HG03439 (cell line): ENCODE measurements around the gene CDK14.
"Not testable (repeated sequence)": the region's sequence is repeated elsewhere in the genome, so short reads cannot be mapped to it uniquely, and the experiment has no call there.

ENCODE experiments used
- ATAC-seq: cut with Tn5 transposase; IDR thresholded peaks from one replicate; pipeline ENCODE4 v1.9.1; 2021; ENCODE audit warnings: mild to moderate bottlenecking, moderate library complexity; ENCODE audit not compliant: unreplicated experiment

Gene CDK14

DNA sequence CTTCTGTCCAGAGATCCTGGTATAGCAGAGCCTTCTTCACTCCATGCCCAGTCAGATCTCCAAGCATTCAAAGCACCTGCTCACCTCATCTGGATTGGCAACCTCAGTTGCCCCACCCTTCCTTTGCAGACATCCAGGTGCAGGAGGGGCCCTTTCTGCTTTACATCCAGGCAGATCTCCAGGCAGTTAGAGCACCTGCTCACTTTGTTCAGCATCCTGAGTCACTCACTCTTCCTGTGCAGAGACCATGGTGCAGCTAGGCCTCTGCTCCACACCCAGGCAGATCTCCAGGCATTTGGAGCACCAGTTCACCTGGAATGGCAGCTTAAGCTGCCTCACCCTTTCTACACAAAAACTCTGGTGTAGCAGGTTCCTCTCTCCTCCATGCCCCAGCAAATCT, 153.1 kb downstream of the CDK14 start:
- ATAC-seq = no peak

DNA sequence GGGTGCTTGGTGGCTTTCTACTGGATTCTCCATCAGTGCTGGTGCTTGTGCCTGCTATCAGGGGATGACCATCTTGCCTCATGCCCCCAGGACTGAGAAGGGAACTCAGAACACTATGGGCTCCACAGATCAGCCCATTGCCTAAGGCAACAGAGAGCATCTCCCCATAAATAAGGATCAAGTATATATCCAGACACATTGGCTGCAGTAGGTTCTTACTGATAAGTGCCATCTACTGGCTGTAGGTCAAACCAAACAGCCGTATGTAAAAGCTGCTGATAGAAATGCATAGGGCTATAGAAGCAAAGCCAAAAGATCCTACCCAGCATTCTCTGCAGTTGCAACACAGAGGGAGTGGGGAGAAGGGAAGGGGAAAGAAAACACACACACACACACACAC, 153.7 kb downstream of the CDK14 start:
- ATAC-seq = no peak

DNA sequence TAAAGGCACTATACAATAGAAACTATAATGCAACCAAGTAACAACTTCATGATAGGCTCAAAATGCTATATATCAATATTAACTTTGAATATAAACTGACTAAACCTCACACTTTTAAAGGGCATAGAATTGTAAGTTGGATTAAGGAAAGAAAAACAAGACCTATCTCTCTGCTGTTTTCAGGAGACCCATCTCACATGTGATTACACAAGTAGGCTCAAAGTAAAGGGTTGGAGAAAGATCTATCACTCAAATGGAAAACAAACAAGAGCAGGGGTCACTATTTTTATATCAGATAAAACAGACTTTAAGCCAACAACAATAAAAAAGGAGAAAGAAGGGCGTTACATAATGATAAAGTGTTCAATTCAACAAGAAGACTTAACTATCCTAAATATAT, 155.5 kb downstream of the CDK14 start:
- ATAC-seq = no peak

DNA sequence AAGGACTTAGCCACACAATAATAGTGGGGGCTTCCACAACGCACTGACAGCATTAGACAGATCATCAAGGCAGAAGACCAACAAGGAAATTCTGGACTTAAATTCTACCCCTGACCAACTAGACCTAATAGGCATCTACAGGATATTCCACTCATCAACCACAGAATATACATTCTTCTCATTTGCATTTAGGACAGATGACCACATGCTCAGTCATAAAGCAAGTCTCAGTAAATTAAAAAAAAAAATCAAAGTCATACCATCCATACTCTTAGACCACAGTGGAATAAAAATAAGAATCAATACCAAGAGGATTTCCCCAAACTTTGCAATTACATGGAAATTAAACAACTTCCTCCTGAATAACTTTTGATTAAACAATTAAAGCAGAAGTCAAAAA, 155.9 kb downstream of the CDK14 start:
- ATAC-seq = no peak

DNA sequence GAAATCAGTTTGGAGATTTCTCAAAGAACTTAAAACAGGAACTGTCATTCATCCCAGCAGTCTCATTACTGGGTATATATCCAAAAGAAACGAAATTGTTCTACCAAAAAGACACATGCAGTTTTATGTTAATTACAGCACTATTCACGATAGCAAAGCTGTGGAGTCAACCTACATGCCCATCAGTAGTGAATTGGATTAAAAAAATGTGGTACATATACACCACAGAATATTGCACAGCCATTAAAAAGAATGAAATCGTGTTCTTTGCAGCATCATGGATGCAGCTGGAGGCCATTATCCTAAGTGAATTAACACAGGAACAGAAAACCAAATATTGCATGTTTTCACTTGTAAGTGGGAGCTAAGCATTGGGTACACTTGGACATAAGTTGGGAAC, 158.9 kb downstream of the CDK14 start:
- ATAC-seq = no peak

DNA sequence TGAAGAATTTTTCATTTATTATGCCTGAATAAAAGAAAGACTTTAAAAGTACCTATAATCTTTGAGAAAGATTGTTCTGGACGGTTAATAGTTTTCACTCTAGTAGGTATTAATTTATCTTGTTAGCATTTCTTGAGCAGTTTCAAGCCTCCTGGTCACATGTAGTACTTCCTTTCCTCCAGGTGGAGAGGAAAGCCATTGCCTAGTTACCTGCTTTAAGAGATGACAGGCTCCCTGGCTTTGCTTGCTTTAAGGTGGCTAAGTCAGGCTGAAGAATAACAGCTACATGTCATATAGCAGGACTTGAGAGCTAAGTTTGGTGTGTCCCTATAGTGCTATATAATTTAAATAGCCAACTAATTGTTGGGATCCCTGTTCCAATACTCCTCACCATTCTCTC, 160.2 kb downstream of the CDK14 start:
- no peak for ATAC-seq

DNA sequence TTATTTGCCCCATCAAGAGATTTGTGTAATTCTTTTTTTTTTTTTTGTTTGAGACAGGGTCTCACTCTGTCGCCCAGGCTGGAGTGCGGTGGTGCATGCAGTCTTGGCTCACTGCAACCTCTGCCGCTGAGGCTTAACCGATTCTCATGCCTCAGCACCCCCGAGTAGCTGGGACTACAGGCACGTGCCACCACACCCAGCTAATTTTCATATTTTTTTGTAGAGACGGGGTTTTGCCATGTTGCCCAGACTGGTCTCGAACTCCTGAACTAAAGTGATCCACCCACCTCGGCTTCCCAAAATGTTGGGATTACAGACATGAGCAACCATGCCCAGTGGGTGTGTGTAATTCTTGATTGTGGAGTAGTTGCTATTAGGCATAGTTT, 161.4 kb downstream of the CDK14 start:
- ATAC-seq = not testable (repeated sequence)

DNA sequence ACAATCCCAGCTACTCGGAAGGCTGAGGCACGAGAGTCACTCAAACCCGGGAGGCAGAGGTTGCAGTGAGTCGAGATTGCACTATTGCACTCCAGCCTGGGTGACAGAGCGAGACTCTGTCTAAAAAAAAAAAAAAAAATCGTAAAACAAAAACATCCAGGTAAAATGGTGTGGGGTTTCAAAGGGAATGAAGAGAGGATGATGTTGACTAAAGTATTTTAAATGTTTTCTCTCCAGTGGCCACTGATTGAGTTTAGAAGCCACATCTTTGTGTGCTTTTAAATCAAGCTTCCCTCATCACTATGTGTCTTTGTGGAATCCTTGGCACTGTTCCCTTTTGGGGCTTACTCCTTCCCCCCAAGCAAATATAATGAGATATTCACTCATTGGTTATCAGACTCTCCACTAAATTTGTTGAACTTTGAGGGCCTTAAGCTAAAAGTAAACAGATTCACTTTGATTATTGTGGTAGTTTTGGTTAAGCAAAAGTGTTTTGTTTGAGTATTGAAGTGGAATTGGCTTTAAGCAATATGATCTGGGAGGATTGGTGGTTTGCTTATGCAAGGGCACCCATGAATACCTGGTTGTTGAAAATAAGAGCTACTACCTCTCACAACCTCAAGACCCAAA, 162.9 kb downstream of the CDK14 start:
- no peak for ATAC-seq

DNA sequence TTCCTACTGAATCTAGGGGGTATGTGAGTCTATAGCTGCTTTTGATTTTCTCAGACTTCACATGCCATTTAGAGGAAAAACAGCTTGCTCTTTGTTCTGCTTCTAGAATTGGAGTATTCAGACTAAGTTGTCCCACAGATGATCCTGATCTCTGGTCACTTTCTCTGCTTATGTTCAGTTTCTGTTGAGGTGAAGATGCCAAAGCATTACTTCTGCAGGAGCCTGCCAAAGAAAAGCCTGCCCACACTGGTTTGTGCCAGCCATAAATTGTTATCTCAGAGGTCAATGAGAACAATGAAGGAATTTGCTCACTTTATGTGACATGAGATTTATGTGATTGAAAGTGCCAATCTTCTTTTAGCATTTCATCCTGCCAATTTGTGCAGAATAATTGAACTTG, 163.6 kb downstream of the CDK14 start:
- ATAC-seq = no peak

DNA sequence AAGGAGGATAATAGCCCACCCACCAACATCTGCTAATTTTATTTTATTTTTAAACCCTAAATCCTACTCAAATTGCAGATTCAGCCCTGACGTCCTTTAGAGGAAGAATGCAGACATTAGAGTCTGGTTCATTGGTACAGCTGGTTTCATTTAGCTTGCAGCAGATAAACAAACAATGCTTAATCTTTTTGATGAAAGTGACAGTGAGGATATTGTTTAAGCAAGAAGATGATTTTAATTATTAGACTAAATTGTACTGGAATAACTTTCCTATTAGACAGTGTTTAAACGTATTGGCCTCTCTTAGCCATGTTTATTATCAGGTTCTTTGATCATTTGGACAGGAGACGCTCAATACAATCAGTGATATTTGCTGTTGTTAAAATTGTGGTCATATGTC, 164.8 kb downstream of the CDK14 start:
- no peak for ATAC-seq

DNA sequence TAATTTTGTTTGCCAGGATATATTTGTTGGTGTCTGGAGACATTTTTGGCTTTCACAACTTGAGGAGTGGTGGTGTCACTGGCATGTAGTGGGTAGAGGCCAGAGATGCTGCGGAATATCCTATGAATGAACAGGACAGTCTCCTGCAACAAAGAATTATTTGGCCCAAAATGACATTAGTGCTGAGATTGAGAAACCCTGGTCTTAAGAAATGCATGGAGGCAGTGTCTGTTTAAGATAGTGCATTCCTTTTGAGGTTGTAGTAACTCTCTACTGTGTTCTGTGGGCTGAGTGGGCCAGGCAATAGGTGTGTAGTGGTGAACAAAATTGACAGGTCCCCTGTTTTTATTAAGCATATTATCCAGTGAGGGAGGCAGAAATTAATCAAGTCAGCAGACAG, 165.5 kb downstream of the CDK14 start:
- ATAC-seq = no peak

DNA sequence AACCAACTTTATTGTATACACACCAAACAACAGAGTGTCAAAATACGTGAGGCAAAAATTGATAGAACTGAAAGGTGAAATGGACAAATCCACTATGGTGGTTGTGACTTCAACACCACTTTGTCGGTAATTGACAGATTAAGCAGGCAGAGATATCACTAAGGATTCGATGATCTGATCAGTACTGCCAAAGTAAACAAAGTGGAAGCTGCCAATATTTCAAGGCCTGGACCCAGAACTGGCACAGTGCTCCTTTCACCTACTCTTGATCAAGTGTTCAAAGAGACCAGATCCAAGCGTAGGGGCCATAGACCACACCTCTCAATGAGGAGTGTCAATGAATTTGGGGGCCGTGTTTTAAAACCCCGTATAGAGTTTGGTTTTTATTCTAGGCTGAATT, 167.0 kb downstream of the CDK14 start:
- ATAC-seq = no peak

DNA sequence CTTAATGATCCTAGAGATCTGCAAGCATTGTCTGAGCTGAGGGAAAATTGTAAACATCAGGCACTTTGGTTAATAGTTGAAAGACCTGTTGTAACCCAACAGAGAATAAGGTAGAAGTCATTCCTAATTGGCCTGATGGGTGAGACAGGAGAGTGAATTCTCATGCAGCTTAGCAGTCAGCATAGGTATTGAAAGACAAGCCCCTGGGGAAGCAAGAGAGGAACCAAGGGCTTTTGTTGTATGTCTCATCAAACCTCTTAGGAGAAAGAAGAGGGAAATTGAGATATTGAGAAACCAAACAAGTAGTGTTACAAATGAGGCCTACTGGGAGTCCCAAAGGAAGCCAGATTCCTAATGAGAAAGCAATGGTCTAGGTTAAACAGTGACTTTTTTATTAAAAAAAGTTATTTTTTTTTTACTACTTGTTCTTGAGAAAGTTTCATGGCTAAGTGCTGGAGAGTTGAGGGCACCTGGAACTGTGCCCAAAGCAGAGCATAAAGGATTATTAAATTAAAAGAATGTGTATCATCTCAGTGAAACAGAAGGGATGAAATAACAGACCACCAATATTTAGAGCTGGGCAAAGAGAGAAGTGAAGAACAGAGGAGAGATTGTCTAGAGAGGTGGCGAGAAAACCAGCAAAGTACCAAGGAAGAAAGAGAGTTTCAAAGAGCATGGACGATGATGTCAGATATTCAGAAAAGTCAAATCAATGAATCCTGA, 168.9 kb downstream of the CDK14 start:
- no peak for ATAC-seq

DNA sequence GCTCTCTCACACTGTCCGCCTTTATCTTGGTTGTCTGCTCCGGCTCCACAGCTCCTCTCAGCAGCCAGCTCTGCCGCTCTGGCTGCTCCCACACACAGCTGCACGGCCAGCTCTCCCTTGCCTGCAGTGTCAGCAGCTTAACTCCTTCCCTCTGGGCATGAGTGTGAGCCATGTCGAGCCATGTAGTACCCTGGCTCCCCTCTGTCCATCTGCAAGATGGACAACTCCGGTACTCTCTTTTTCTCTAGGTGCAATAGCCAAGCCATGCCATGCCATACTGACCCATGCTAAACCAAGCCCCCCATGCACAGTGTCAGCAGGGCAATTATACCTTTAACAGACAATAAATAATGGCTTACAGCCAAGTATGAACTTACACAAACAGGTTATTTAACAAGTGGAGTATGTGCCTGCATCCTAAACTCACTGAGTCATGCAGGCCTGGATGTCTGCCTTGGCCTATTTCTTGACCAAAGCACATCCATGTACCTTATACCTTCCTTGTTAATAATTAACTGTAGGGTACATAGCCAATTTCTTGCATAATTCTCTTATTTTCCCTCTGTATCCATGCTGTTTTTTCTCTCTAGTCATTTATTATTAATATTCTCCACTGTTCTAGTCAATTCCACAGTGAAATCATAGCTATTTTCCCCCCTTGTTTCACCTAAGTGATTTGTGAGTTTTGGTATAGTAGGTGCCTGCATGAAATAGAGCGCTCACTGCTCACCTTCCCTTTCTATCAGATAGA, 170.9 kb downstream of the CDK14 start:
- ATAC-seq = no peak

DNA sequence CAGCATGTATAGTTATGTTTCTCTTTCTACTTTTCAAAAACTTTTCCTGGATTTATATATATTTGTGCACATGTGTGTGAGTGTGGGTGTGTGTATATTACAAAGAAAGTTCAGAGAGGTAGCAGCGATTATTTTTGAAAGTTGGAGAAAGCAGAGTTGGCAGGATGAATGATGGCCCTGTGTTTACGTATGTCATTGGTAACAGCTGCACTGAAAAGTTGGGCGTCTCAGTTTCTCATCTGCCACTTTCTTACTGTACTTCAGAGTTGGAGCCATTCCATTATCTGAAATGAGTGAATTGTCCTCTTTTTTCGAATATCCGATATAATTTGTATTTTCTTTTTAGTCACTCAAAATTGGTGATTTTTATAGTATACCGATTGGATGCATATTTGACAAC, 172.2 kb downstream of the CDK14 start:
- no peak for ATAC-seq

DNA sequence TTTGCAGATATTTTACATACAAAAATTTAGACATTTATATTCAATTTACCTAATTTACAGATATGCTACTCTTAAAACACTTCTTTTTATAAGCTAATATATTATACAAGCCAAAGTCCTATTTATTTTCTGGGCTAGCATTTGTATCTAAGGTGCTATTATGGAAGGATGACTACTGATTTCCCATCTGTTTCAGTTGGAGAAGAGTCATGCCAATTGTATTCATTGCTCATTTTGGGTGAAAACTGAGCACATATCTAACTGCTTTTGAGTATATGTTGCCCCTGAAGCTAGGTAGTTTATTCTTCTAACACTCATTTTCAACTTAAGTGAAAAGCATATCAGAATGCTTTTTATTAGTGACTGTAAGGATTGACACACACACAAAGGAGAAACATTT, 172.9 kb downstream of the CDK14 start:
- ATAC-seq = no peak

DNA sequence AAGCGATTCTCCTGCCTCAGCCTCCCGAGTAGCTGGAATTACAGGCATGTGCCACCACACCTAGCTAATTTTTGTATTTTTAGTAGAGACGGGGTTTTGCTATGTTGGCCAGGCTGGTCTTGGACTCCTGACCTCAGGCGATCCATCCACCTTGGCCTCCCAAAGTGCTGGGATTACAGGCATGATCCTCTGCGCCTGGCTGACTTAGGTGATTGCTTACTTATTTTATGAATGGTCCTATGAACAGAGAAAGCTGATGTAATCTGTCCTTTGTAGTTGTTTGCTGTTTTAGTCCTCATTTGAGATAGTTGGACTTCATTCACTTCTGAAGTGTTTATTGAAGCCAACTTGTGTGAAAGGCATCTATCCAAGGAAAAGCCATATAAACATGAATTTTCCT, 173.4 kb downstream of the CDK14 start:
- not testable (repeated sequence) for ATAC-seq

DNA sequence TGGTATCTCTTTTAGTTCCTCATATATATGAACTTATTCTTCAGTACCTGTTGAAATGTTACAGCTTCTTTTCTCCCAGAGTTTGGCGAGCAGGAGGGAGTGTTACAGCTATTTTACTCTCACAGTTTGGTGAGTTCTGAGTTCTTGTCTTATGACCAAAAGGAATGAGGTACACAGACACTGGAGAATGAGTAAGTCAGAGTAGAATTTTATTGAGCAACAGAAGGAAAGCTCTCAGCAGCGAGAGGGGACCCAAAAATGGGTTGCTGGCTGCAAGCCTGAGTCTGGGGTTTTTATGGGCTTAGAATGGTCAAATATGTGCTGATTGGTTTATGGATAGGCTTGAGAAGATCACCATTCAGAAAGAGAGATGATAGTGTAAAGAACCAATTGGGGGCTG, 175.2 kb downstream of the CDK14 start:
- ATAC-seq = no peak

DNA sequence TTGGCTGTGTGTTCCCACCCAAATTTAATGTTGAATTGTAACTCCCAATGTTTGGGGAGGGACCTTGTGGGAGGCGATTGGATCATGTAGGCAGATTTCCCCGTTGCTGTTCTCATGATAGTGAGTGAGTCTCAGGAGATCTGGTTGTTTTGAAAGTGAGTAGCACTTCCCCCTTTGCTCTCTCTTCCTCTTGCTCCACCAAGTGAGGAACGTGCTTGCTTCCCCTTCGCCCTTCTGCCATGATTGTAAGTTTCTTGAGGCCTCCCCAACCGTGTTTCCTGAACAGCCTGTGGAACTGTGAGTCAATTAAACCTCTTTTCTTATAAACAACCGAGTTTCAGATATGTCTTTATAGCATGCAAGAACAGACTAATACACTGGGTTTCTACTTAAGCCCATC, 176.3 kb downstream of the CDK14 start:
- ATAC-seq = no peak

DNA sequence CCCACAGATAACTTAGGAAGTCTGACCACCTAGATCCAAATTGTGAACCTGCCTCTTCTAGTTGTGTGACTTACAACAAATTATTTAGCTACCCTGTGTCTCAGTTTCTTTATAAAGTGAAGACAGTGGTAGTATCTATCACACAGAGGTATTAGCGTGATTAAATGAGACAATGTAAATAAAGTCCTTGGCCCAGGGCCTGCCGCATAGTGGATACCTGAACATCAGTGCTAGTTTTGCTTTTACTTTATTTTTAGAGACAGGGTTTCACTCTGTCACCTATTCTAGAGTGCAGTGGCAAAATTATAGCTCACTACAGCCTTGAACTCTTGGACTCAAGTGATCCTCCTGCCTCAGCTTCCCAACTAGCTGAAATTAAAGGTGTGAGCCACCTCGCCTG, 177.1 kb downstream of the CDK14 start:
- no peak for ATAC-seq

DNA sequence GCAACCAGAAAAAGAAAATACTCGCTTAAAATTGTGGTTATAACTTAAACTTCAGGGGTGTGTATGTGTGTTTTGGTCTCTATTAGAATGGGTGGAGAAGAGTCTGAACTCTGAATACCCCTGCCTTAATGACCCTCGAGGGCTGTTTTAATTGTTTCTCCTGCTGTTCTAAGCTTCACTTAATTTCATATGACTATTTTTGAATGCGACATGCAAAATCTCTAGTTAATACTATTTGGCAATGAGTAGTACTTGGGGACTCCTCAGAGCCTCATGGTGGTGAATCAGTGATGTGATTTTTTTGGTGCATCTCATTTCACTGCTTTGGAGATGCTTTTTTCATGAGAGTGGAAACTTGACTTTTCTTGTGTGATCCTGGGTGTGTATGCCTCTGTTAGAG, 178.6 kb downstream of the CDK14 start:
- no peak for ATAC-seq

DNA sequence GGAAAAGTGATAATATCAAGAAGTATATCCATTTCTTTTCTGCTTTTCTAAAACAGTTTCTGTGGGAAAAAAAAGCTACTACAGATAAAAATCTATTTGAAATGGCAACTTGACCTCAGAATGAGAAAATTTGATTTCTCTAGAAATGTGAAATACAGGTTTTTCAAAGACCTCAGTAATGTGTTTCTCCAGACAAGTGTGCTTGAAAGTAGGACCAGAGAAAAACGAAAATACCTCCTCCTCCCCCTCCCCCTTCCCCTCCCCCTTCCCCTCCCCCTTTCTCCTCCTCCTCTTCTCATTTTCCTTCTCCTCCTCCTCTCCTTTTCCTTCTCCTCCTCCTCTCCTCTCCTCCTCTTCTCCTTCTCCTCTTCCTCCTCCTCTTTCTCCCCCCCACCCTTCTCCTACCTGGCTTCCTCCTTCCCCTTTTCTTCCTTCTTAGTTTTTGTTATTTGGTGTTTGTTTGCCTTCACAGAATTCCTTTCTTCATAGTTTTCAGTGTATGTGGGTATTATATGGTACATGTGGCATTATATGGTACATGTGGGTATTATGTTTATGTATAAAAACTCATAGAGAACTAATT, 179.4 kb downstream of the CDK14 start:
- no peak for ATAC-seq
